Measurements from ENCODE around the gene PAWR.
"Not testable (repeated sequence)": the region's sequence is repeated elsewhere in the genome, so short reads cannot be mapped to it uniquely, and the experiment has no call there.

The PAWR gene

GRCh38 chr12:79644274-79645234, 46.2 kb downstream of the PAWR start:
- no peak for DNase-seq

DNA sequence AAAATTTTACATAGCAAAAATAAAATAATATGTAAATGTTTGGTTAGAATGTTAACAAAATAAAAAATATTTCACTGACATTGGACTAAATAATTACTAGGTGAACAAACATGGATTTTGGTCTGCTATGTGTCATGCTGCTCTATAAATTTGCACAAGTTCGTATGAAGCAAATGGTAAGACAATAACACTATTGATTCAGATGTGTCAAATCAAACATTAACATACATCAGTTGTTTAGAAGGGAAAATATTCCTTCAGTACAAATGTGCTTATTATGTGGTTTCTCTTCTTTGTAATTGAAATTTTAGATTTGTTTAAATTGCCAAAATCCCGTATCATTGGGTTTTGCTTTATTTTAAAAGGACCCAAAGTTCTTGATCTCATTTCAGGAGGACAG, 46.9 kb downstream of the PAWR start:
- no peak for DNase-seq

DNA sequence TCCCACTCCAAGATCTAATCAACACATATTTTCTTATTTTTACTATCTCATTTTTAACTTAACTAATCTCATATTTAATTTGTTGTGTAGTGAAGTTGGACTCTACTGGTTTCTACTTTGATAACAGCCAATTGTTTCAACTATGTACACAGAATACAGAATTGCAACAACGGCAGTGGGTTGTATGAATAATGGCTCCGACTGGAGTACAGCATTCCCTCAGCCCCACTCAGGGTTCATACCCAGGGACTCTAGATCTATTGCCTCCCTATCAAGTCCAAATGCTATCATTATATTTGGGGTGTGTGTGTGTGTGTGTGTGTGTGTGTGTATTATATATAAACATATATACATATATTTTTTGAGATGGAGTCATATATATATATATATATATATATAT, 52.3 kb downstream of the PAWR start:
- DNase-seq = no peak

DNA sequence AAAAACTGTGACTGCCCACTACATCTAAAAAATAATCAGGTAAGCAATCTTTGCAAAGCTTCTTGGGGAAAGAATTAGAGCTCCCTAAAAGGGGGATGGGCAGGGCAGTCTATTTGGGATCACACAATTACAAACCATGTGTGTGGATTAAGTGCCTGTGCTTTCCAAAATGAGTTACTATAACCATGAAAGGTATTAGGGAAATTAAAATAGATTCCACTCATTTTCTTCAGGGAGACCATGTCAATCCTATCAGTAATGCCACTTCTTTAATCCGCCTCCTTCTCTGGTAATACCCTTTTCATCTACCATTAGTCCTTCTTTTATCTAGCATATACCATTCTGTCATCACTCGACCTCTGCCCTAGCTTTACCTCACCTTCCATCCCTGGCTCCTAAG, 53.7 kb downstream of the PAWR start:
- DNase-seq = no peak

DNA sequence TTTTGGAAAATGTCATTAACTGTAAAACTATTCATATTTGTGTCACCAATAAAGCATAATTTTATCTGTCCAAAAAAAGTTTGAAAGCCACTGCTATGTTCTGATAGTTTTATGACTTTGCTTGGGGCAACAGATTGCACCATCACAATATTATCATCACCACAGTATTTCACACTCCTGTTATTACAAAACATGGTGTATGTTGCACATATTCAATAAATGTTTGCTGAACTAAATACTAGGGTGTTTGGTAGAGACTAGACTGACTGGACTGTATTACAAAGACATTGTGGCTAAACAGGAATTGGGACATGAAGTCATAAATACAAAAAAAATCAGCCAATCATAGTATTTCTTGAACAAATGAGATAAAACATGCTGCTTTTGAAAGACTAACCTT, 55.1 kb downstream of the PAWR start:
- no peak for DNase-seq

- no peak for DNase-seq
Observed at GRCh38 chr12:79634957-79635471, 55.8 kb downstream of the PAWR start.

- no peak for DNase-seq
Observed at GRCh38 chr12:79629561-79629960, 61.2 kb downstream of the PAWR start.

DNA sequence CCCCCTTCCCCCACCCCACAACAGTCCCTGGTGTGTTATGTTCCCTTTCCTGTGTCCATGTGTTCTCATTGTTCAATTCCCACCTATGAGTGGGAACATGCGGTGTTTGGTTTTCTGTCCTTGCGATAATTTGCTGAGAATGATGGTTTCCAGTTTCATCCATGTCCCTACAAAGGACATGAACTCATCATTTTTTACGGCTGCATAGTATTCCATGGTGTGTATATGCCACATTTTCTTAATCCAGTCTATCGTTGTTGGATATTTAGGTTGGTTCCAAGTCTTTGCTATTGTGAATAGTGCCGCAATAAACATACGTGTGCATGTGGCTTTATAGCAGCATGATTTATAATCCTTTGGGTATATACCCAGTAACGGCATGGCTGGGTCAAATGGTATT, 64.0 kb downstream of the PAWR start:
- DNase-seq = not testable (repeated sequence)

- DNase-seq = no peak
Observed at GRCh38 chr12:79624378-79624777, 66.4 kb downstream of the PAWR start.

GRCh38 chr12:79619872-79620562, 70.7 kb downstream of the PAWR start:
- no peak for DNase-seq

GRCh38 chr12:79618848-79619404, 71.8 kb downstream of the PAWR start:
- no peak for DNase-seq

GRCh38 chr12:79617696-79618095, 73.1 kb downstream of the PAWR start:
- no peak for DNase-seq

GRCh38 chr12:79615596-79616560, 74.9 kb downstream of the PAWR start:
- no peak for DNase-seq

DNA sequence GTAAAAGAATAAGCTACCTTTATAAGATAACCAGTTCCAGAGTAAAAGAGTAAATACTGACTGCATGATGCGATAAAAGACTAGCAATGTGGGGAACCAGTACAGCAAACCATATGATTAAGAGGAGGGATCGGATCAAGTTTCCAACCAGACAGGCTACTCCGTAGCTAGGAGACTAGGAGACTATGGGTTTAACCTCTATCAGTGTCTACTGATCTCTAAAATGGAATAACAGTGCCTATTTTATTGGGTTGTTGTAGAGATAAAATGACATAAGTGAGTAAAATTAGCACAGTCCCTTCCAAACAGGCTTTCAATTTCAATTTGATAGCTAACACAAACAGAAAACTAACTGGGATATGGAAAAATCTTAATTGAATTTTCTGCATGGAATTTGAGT, 76.0 kb downstream of the PAWR start:
- DNase-seq = no peak

- no peak for DNase-seq
Observed at GRCh38 chr12:79601908-79602307, 88.9 kb downstream of the PAWR start.

DNA sequence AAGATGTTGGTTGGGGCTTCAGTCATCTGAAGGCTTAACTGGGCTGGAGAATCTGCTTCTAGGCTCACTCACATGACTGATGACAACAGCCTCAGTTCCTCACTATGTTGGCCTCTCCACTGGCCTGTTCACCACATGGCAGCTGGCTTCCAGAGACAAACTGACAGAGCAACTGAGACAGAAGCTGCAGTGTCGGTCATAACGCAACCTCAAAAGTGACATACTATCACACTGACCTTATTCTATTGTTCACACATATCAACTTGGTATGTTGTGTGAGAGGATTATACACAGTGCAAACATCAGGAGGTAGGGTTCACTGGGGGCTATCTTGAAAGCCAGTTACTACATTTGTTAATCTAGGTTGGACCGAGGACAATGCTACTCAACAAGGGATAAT, 92.9 kb downstream of the PAWR start:
- DNase-seq = no peak

GRCh38 chr12:79596719-79597350, 93.9 kb downstream of the PAWR start:
- no peak for DNase-seq

GRCh38 chr12:79595273-79595672, 95.5 kb downstream of the PAWR start:
- no peak for DNase-seq

- DNase-seq = no peak
Observed at GRCh38 chr12:79592865-79593264, 97.9 kb downstream of the PAWR start.

DNA sequence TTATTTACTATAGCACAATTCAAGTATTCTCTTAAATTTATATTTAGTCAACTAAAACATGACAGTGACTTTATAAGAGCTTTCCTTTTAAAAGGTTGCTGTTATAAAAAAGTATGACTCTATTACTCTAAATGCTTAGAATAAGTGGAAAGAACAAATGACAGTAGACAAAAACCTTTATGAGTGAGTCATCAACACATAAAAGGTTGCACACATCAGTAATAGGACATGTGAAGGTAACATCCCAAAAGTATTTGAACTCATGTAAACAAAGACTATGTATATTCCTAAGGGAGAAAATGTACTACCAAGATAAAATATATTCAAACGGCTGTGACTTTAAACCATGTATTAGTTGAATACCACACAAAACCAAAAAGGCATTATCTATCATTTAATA, 98.8 kb downstream of the PAWR start:
- no peak for DNase-seq

- no peak for DNase-seq
Observed at GRCh38 chr12:79590751-79591150, 100.0 kb downstream of the PAWR start.

DNA sequence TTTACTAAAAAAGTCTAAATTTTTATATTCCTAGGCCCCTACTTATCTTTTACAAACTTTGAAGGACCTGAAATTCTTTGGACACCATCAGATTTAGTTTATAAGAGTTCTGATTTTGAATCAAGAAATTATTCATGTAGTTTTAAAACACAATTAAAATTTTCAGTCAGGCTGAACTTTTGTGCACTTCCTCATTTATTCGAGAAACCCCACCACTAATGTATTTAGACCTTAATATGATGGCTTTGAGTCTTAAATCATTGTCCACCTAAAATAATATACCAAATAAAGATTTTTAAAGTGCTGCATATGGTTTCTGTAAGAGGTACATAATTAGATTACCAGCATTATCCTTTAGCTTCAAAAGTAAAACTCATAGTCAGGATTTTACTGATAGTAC, 103.4 kb downstream of the PAWR start:
- DNase-seq = no peak

Data from activated CD4-positive, alpha-beta T cell treated with anti-CD3 and anti-CD28 coated beads, Interleukin-2, amount 50 U/mL, for 48 hours (primary cell).